Measurements from ENCODE around the gene RAB6B.

Gene RAB6B

DNA sequence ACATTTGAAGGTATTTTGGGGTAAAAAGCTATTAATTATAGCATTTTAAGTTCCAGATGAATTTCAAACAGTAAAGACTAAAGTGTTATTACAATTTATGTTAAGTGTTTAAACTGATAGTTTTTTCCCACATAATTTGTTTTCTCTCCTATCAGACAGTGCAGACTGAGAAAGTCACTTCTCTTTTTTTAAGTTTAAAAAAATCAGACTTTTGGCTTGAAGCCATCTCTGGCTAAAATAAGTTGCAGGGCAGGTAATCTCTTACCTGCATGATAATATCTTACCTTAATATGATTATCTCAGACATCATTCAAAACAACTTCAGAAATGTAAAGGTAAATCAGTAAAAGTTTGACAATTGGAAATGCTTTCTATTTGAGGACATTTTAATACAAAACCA is 21.5 kb upstream of the RAB6B start (continued):
- TF ChIP-seq, protein P1, sequence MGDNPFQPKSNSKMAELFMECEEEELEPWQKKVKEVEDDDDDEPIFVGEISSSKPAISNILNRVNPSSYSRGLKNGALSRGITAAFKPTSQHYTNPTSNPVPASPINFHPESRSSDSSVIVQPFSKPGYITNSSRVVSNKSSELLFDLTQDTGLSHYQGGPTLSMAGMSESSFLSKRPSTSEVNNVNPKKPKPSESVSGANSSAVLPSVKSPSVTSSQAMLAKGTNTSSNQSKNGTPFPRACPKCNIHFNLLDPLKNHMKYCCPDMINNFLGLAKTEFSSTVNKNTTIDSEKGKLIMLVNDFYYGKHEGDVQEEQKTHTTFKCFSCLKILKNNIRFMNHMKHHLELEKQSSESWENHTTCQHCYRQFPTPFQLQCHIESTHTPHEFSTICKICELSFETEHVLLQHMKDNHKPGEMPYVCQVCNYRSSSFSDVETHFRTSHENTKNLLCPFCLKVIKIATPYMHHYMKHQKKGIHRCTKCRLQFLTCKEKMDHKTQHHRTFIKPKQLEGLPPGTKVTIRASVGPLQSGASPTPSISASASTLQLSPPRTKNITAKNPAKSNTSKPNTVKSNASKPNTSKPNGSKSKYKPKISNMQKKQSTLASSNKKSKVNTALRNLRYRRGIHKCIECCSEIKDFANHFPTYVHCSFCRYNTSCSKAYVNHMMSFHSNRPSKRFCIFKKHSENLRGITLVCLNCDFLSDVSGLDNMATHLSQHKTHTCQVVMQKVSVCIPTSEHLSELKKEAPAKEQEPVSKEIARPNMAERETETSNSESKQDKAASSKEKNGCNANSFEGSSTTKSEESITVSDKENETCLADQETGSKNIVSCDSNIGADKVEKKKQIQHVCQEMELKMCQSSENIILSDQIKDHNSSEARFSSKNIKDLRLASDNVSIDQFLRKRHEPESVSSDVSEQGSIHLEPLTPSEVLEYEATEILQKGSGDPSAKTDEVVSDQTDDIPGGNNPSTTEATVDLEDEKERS (tag by site-specific recombination; IDR thresholded peaks at IDR 0.05) = no peak
- TF ChIP-seq ZNF132 (tag by site-specific recombination; IDR thresholded peaks at IDR 0.05; ENCODE audit: borderline replicate concordance) (no peak), ZNF776 (tag by site-specific recombination; IDR thresholded peaks at IDR 0.05; ENCODE audit: borderline replicate concordance) (no peak)
- TF ChIP-seq, protein P2, sequence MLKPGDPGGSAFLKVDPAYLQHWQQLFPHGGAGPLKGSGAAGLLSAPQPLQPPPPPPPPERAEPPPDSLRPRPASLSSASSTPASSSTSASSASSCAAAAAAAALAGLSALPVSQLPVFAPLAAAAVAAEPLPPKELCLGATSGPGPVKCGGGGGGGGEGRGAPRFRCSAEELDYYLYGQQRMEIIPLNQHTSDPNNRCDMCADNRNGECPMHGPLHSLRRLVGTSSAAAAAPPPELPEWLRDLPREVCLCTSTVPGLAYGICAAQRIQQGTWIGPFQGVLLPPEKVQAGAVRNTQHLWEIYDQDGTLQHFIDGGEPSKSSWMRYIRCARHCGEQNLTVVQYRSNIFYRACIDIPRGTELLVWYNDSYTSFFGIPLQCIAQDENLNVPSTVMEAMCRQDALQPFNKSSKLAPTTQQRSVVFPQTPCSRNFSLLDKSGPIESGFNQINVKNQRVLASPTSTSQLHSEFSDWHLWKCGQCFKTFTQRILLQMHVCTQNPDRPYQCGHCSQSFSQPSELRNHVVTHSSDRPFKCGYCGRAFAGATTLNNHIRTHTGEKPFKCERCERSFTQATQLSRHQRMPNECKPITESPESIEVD (tag by site-specific recombination; IDR thresholded peaks at IDR 0.05) = no peak

DNA sequence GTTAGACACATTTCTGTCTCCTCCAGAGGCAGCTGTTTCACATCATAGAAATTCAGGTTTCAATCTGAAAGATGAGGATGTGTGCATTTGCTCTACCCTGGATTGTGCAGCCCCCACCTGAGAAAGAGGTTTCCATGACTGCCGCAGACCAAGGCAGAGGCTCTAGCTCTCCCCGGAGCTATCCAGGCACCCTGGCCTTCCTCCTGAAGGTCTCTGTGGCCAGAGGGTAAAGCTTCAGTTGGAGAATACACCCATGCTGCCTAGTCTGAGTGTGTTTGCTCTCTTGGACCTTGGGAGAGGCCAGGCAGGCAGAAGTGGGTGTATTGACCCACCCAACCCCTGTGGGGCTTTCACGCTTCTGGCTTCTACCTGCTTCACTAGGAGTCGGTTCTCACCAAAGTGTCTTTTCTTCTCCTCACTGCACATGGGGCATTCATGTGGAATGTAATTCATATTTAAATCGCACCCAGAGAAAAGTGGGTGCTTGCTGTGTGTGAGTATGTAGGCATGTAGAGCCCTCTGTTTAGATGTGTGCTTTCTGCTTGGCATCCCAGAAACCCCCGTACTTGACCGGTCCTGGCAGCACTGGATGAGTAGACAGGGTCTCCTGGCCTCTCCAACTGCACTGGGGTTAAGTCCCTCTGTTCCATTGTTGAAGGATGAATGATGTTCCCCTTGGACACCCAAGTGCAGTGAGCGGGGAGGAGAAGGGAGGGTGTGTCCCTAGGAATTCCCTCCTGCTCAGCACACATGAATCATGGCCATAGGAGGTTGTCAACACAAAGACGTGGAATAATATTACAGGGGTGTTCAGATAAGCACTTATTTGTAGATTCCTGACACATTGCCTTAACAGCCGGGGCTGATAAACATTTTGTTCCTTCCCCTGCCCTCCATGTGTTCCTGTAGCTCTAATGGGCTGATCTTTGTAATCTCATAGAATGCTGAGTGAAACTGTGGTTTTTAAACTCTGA is 20.3 kb upstream of the RAB6B start:
- ChIA-PET POLR2A (no interaction called here), CTCF (no interaction called here)
- Histone ChIP-seq H3K4me3 (ENCODE audit: low read depth, low read length) (no peak overlapping the region), H3K27ac (ENCODE audit: extremely low read depth, low read depth, low read length) (no peak overlapping the region), H3K36me3 (ENCODE audit: control insufficient read depth in 2 of 2, insufficient read depth in 1 of 2, low read length in 2 of 2) (no peaks in the 10 kb centered on the region), H3K9me3 (ENCODE audit: control insufficient read depth, insufficient read depth, low read depth, low read length) (no peaks in the 10 kb centered on the region), H3K4me1 (ENCODE audit: control insufficient read depth, insufficient read depth, low read length) (no peaks in the 10 kb centered on the region)
- TF ChIP-seq ZIC2 (tag by site-specific recombination; IDR thresholded peaks at IDR 0.05) (peak; percentile 42; the same call in 1 of the 2 replicates), SETDB1 (IDR thresholded peaks at IDR 0.05; ENCODE audit: insufficient read length, low read length) (no peak), ZFP37 (tag by site-specific recombination; IDR thresholded peaks at IDR 0.05) (no peak), ZBTB8A (tag by site-specific recombination; IDR thresholded peaks at IDR 0.05) (no peak), KLF7 (tag by site-specific recombination; IDR thresholded peaks at IDR 0.05; ENCODE audit: borderline replicate concordance) (no peak), GLIS1 (tag by site-specific recombination; IDR thresholded peaks at IDR 0.05) (peak; percentile 48; the same call in 1 of the 2 replicates)
- TF ChIP-seq, protein P3, sequence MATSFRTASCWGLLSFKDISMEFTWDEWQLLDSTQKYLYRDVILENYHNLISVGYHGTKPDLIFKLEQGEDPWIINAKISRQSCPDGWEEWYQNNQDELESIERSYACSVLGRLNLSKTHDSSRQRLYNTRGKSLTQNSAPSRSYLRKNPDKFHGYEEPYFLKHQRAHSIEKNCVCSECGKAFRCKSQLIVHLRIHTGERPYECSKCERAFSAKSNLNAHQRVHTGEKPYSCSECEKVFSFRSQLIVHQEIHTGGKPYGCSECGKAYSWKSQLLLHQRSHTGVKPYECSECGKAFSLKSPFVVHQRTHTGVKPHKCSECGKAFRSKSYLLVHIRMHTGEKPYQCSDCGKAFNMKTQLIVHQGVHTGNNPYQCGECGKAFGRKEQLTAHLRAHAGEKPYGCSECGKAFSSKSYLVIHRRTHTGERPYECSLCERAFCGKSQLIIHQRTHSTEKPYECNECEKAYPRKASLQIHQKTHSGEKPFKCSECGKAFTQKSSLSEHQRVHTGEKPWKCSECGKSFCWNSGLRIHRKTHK (tag by site-specific recombination; IDR thresholded peaks at IDR 0.05) = no peak

DNA sequence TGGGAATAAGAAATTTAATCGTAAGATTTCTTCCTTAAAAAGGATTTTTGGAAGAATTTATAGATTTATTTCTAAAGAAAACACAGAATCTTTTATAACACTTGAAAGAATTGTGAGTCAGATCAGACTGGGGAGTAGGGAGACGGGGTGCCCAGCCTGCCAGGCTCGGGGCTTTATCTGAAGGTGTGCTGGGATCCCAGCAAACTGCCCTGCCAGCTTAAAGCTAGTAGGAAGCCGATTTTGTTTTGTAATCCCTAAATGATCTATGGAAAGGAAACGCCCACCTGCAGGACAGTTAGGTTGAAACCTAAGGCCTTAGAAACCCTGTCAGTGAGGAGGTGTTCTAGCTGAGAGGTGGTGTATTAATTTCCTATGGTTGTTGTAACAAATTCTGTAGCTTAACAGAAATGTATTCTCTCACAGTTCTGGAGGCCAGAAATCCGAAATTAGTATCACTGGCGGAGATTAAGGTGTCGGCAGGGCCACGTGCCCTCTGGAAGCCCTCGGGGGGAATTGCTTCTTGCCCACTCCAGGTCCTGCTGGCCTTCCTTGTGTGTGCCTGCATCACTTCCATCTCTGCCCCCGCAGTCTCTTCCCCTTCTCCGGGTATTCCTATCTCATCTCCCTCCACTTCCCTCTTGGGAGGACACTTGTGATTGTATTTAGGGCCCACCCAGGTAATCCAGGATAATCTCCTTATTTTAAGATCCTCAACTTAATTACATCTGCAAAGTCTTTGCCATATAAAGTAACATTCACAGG is 19.3 kb upstream of the RAB6B start:
- no peak overlapping the region for H3K27ac ChIP-seq (ENCODE audit: extremely low read depth, low read depth, low read length)
- no peaks in the 10 kb centered on the region for H3K4me1 ChIP-seq (ENCODE audit: control insufficient read depth, insufficient read depth, low read length)
- ChIA-PET POLR2A (no interaction called here), CTCF (no interaction called here)
- H3K9me3 ChIP-seq (ENCODE audit: control insufficient read depth, insufficient read depth, low read depth, low read length) = no peaks in the 10 kb centered on the region
- H3K36me3 ChIP-seq (ENCODE audit: control insufficient read depth in 2 of 2, insufficient read depth in 1 of 2, low read length in 2 of 2) = no peaks in the 10 kb centered on the region
- no peak overlapping the region for H3K4me3 ChIP-seq (ENCODE audit: low read depth, low read length)
- no peak for TF ChIP-seq ZNF248 (tag by site-specific recombination; IDR thresholded peaks at IDR 0.05)
- no peak for TF ChIP-seq ZNF132 (tag by site-specific recombination; IDR thresholded peaks at IDR 0.05; ENCODE audit: borderline replicate concordance)
- TF ChIP-seq, protein P4, sequence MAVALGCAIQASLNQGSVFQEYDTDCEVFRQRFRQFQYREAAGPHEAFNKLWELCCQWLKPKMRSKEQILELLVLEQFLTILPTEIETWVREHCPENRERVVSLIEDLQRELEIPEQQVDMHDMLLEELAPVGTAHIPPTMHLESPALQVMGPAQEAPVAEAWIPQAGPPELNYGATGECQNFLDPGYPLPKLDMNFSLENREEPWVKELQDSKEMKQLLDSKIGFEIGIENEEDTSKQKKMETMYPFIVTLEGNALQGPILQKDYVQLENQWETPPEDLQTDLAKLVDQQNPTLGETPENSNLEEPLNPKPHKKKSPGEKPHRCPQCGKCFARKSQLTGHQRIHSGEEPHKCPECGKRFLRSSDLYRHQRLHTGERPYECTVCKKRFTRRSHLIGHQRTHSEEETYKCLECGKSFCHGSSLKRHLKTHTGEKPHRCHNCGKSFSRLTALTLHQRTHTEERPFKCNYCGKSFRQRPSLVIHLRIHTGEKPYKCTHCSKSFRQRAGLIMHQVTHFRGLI (tag by site-specific recombination; IDR thresholded peaks at IDR 0.05) = no peak
- TF ChIP-seq ZNF843 (tag by site-specific recombination; IDR thresholded peaks at IDR 0.05) = no peak
- TF ChIP-seq, protein P5, sequence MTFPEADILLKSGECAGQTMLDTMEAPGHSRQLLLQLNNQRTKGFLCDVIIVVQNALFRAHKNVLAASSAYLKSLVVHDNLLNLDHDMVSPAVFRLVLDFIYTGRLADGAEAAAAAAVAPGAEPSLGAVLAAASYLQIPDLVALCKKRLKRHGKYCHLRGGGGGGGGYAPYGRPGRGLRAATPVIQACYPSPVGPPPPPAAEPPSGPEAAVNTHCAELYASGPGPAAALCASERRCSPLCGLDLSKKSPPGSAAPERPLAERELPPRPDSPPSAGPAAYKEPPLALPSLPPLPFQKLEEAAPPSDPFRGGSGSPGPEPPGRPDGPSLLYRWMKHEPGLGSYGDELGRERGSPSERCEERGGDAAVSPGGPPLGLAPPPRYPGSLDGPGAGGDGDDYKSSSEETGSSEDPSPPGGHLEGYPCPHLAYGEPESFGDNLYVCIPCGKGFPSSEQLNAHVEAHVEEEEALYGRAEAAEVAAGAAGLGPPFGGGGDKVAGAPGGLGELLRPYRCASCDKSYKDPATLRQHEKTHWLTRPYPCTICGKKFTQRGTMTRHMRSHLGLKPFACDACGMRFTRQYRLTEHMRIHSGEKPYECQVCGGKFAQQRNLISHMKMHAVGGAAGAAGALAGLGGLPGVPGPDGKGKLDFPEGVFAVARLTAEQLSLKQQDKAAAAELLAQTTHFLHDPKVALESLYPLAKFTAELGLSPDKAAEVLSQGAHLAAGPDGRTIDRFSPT (tag by site-specific recombination; IDR thresholded peaks at IDR 0.05) = no peak
- TF ChIP-seq ZNF416 (tag by site-specific recombination; IDR thresholded peaks at IDR 0.05) = no peak
- TF ChIP-seq, protein P6, sequence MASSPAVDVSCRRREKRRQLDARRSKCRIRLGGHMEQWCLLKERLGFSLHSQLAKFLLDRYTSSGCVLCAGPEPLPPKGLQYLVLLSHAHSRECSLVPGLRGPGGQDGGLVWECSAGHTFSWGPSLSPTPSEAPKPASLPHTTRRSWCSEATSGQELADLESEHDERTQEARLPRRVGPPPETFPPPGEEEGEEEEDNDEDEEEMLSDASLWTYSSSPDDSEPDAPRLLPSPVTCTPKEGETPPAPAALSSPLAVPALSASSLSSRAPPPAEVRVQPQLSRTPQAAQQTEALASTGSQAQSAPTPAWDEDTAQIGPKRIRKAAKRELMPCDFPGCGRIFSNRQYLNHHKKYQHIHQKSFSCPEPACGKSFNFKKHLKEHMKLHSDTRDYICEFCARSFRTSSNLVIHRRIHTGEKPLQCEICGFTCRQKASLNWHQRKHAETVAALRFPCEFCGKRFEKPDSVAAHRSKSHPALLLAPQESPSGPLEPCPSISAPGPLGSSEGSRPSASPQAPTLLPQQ (tag by site-specific recombination; IDR thresholded peaks at IDR 0.05) = no peak
- TF ChIP-seq ZNF791 (tag by site-specific recombination; IDR thresholded peaks at IDR 0.05) = no peak

All from HEK293 (cell line).